Measurements from ENCODE around the gene NCOA3.

Gene NCOA3

DNA sequence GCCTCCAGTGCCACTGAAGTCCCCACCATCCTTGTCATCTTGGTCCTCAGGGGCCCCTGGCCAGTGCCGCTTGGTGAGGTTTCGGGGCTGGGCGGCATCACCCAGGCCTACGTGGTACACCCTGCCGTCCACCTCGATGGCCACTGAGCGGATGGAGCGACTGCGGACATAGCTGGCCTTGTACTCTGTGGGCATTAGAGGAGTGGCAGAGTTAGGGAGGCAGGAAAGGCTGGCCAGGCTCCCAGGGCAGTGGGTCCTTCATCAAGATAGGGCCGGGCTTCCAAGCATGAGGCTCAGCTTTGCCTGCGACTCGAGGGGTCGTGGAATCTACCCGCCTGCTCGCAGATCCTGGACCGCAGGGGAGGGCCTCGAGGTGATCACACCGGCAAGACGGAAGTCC lies 164.6 kb downstream of the NCOA3 start:
- Mint-ChIP-seq H3K4me1 (peaks cover 29% of the 10 kb centered on the region), H3K9me3 (no peaks in the 10 kb centered on the region), H3K27me3 (ENCODE audit: low read depth, poor library complexity) (peaks cover 5% of the 10 kb centered on the region), H3K27ac (peak overlapping the region; percentile 57), H3K4me3 (no peak overlapping the region), H3K36me3 (ENCODE audit: low read depth) (peaks cover 41% of the 10 kb centered on the region)
- no peak for DNase-seq
- TF ChIP-seq, protein P1, sequence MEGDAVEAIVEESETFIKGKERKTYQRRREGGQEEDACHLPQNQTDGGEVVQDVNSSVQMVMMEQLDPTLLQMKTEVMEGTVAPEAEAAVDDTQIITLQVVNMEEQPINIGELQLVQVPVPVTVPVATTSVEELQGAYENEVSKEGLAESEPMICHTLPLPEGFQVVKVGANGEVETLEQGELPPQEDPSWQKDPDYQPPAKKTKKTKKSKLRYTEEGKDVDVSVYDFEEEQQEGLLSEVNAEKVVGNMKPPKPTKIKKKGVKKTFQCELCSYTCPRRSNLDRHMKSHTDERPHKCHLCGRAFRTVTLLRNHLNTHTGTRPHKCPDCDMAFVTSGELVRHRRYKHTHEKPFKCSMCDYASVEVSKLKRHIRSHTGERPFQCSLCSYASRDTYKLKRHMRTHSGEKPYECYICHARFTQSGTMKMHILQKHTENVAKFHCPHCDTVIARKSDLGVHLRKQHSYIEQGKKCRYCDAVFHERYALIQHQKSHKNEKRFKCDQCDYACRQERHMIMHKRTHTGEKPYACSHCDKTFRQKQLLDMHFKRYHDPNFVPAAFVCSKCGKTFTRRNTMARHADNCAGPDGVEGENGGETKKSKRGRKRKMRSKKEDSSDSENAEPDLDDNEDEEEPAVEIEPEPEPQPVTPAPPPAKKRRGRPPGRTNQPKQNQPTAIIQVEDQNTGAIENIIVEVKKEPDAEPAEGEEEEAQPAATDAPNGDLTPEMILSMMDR (IDR thresholded peaks at IDR 0.05): no peak

DNA sequence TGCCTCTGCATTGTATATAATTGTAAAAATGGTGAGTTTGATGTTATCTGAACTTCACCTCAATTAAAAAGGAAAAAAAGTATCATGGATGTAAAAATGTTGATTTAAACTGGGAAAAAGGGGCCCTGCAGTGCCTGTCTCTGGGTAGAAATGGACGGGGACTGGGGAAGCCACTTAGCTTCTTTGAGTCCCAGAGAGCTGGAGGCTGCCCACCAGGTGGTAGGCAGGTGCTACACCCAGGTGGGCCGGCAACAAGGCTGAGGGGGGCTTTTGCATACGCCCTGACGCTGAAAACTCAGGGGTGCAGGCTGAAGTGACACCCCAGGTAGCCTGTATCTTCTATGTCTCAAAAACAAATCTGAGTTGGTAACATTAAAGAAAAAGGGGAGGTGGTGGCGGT lies 165.4 kb downstream of the NCOA3 start:
- no peak overlapping the region for H3K4me3 Mint-ChIP-seq
- no peak for DNase-seq
- peak overlapping the region; percentile 57 for H3K27ac Mint-ChIP-seq
- peaks cover 24% of the 10 kb centered on the region for H3K4me1 Mint-ChIP-seq
- H3K27me3 Mint-ChIP-seq (ENCODE audit: low read depth, poor library complexity): peaks cover 5% of the 10 kb centered on the region
- H3K9me3 Mint-ChIP-seq: no peaks in the 10 kb centered on the region
- TF ChIP-seq, protein P1 (IDR thresholded peaks at IDR 0.05): no peak
- H3K36me3 Mint-ChIP-seq (ENCODE audit: low read depth): peaks cover 36% of the 10 kb centered on the region

DNA sequence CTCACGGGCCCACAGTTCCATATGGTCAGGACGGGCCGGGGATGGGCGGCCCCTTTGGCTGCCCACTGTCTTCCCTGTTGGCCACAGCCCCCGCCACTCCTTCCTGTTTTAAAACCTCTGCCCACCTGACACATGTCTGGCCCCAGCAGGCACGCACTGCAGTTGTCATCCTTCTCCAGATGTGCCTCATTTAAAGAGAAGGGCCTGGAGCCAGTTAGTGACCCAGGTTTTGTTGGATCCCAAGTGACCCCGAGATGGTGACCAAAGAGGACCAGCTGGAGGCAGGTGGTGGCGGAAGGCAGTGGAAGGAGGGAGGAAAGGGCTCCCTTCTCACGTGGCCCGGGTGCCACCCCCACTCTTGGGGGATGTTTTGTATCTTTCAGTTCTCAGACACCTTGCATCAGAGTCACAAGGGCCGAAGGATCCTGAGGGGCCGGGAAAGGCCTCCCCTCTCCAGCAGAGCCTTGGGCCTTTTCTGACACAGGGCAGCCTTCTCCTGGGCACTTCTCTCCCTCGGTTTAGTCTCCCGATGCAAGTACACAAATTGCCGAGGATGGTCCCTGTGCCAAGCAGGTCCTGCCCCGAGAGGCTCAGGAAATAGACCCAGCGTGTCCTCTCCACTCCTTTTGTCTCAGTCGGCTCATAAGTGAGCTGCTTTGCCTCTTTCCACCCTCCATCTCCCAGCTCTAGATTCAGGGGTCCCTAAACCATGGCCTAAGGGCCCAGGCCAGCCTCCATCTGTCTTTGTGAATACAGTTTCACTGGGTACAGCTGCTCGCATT lies 166.0 kb downstream of the NCOA3 start:
- Mint-ChIP-seq H3K27me3 (ENCODE audit: low read depth, poor library complexity) (peaks cover 9% of the 10 kb centered on the region), H3K4me3 (no peak overlapping the region), H3K4me1 (peaks cover 24% of the 10 kb centered on the region), H3K9me3 (no peaks in the 10 kb centered on the region), H3K27ac (no peak overlapping the region), H3K36me3 (ENCODE audit: low read depth) (peaks cover 42% of the 10 kb centered on the region)
- DNase-seq: no peak
- TF ChIP-seq, protein P1 (IDR thresholded peaks at IDR 0.05): no peak

DNA sequence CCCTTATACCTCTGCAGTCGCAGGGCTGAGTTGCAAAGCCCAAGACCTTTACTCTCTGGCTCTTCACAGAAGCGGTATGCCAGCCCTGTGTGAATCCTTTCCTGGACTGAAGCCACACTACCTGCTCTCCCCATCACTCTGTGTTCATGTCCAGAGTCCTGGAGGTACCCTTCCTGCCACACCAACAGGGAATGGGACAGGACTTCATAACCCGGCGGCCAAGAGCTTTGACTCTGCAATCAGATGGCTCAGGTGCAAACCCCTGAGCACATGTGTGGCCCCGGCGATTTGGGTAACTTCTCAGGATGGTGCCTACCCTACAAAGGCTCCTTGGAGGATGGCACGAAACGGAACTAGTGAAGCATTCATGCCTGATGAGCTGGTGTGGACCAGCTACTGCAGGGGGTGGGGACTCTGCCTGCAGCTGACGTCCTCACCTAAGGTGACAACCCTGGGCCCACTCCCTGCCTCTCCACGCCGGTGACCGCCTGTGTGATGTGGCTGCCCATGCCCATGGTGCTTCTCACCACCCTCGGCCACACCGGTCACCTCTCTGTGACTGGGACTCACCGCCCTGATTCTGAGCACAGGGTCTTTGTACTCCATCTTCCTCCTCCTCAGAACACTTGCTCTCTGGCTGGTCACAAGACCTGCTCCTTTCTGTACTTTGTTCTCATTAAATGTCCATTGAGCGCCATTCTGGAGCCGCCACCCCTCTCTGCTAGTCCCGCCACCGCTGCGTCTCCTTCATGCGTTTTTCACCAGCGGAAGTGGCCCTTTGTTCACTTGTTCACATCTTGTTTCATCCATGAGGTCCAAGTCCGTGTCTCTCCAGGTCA lies 166.8 kb downstream of the NCOA3 start:
- Mint-ChIP-seq H3K4me3 (no peak overlapping the region), H3K27ac (peak overlapping the region; percentile 90)
- TF ChIP-seq, protein P1 (IDR thresholded peaks at IDR 0.05): no peak

DNA sequence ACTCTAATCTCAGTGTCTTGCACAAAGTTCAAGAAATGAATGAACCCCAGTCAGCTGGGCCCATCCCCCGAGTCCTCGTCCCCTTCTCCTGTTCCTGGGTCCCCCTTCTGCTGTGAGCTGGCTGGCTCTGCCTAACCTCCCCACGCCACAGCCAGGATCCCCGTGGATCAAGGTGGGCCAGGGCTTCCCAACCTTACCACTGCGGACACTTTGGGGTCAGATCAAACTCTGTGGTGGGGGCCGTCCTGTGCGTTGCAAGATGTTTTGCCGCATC lies 167.4 kb downstream of the NCOA3 start:
- no peak for DNase-seq
- Mint-ChIP-seq H3K4me1 (peaks cover 24% of the 10 kb centered on the region), H3K9me3 (no peaks in the 10 kb centered on the region), H3K27ac (peak overlapping the region; percentile 90), H3K27me3 (ENCODE audit: low read depth, poor library complexity) (peaks cover 9% of the 10 kb centered on the region), H3K36me3 (ENCODE audit: low read depth) (peaks cover 47% of the 10 kb centered on the region), H3K4me3 (no peak overlapping the region)
- TF ChIP-seq, protein P1 (IDR thresholded peaks at IDR 0.05): no peak

More for the DNA sequence above, 166.8 kb downstream of the NCOA3 start:
- Mint-ChIP-seq H3K9me3 (no peaks in the 10 kb centered on the region), H3K36me3 (ENCODE audit: low read depth) (peaks cover 47% of the 10 kb centered on the region), H3K27me3 (ENCODE audit: low read depth, poor library complexity) (peaks cover 9% of the 10 kb centered on the region), H3K4me1 (peaks cover 24% of the 10 kb centered on the region)
- no peak for DNase-seq

Data from nephron progenitor cell (in vitro differentiated cells).